ENCODE results near the gene SNCAIP. TPM values are rescaled to one million over a fixed set of nuclear protein-coding genes. Genes with fewer than 3 reads are reported as not detected.

The SNCAIP gene
- total RNA-seq (2022), result 1.0 and 1.2 TPM in 2 replicates
- Bru-seq, nascent RNA, result percentile 34 among the genes with signal in this experiment
- BruChase-seq, experiment 1, labeled RNA remaining after a 2-hour chase, result percentile 30 among the genes with signal in this experiment
- BruChase-seq, experiment 2, labeled RNA remaining after a 6-hour chase, result percentile 26 among the genes with signal in this experiment
- long read RNA-seq, result 0 reads

- POLR2A ChIA-PET, result no interaction called here
- H3K36me3 ChIP-seq (ENCODE audit: control insufficient read depth, insufficient read depth, low read length), result no peaks in the 10 kb centered on the region
- H3K9me3 ChIP-seq, result no peaks in the 10 kb centered on the region
- Mint-ChIP-seq H3K4me3 (ENCODE audit: unreplicated experiment) (peak within 1 kb of the TSS; percentile 75), H3K9me3 (ENCODE audit: unreplicated experiment) (no peaks in the 10 kb centered on the region), H3K36me3 (ENCODE audit: insufficient read depth, unreplicated experiment) (no peaks in the 10 kb centered on the region), H3K27ac (ENCODE audit: unreplicated experiment) (no peak within 1 kb of the TSS), H3K4me1 (ENCODE audit: low read depth, unreplicated experiment) (peaks cover 9% of the 10 kb centered on the region), H3K27me3 (ENCODE audit: insufficient read depth, unreplicated experiment) (peaks cover 6% of the 10 kb centered on the region)
- intact Hi-C loops (cut with micrococcal nuclease; ENCODE audit: unreplicated experiment), result loop anchor here (2.0 to 10.0 kb wide), 5 partner anchors 21 to 350 kb away; partner anchors contain the start of gene SRFBP1
- H3K4me3 ChIP-seq (ENCODE audit: low read depth, low read length), result peak within 1 kb of the TSS; percentile 43
- no TSS peak for BruUV-seq (replicated peaks)
- peak; percentile 56 to 63 for DNase-seq
- no peaks in the 10 kb centered on the region for H3K4me1 ChIP-seq
- CTCF ChIA-PET, result no interaction called here
- H3K27me3 ChIP-seq (replicated peaks; ENCODE audit: control insufficient read depth, insufficient read depth, low read length), result no peaks in the 10 kb centered on the region
- TF ChIP-seq, protein P1, sequence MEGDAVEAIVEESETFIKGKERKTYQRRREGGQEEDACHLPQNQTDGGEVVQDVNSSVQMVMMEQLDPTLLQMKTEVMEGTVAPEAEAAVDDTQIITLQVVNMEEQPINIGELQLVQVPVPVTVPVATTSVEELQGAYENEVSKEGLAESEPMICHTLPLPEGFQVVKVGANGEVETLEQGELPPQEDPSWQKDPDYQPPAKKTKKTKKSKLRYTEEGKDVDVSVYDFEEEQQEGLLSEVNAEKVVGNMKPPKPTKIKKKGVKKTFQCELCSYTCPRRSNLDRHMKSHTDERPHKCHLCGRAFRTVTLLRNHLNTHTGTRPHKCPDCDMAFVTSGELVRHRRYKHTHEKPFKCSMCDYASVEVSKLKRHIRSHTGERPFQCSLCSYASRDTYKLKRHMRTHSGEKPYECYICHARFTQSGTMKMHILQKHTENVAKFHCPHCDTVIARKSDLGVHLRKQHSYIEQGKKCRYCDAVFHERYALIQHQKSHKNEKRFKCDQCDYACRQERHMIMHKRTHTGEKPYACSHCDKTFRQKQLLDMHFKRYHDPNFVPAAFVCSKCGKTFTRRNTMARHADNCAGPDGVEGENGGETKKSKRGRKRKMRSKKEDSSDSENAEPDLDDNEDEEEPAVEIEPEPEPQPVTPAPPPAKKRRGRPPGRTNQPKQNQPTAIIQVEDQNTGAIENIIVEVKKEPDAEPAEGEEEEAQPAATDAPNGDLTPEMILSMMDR (IDR thresholded peaks at IDR 0.05; ENCODE audit: insufficient read depth in 1 of 2, low read depth in 1 of 2, low read length in 1 of 2, severe bottlenecking in 1 of 2, unreplicated experiment in 1 of 2), result no peak
Measured at GRCh38 chr5:122311961-122312590, at the start of gene SNCAIP. Gene SNCAIP (plus strand): TSS chr5:122312237. CDS start chr5:122391135, 78,898 bp downstream.

DNA sequence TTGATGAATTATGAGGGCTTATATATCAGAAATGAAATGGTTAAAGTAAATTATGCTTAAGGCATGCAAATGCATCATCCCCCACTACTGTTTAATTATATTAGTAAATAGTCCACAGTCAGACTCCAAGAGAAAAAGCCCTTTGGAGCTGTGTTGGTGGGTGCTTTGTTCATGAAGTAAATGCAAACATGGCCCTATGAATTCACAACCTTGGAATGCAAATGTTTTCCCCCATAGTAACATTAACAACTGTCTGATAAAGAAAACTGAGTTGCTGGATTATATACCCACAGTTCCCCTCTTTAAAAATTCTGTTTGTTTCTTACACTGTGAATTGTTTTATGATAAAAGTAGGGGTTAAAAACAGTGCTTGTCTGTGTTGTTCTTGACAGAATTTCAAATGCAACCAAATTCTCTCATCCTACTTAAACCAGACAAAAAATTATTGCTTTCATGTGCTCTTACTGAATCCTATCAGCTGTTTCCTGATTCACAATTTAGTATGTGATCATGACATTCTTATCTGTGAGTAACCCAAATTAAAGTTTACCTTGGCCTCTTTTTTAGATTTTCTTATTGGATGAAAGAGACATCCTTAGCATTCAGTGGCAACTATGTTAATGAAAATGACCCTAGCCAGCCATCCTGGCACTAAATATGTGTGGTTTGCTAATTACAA is 48.5 kb upstream of the SNCAIP start:
- ChIA-PET POLR2A (no interaction called here), CTCF (no interaction called here)

DNA sequence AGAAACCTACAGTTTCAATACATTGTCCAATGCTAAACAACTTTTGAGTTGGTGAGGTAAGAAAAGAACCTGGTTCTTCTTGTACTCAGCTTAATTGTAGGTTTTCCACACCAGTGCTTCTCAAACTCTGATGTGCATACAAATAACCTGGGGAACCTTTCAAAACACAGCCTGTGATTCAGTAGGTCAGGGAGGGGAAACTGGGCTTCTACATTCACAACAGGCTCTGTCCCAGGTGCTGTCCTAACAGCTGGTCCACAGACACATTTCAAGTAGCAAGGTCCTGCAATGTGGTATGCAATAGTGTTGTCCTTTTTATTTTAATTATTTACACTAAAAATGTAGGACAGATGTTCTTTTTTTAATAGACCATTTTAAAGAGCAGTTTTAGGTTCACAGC is 47.4 kb upstream of the SNCAIP start:
- H3K36me3 Mint-ChIP-seq (ENCODE audit: insufficient read depth, unreplicated experiment), result no peaks in the 10 kb centered on the region
- ChIA-PET POLR2A (no interaction called here), CTCF (no interaction called here)
- TF ChIP-seq, protein P1 (IDR thresholded peaks at IDR 0.05; ENCODE audit: insufficient read depth in 1 of 2, low read depth in 1 of 2, low read length in 1 of 2, severe bottlenecking in 1 of 2, unreplicated experiment in 1 of 2), result no peak
- H3K9me3 Mint-ChIP-seq (ENCODE audit: unreplicated experiment), result peaks cover 10% of the 10 kb centered on the region
- H3K9me3 ChIP-seq, result no peaks in the 10 kb centered on the region
- no peaks in the 10 kb centered on the region for H3K36me3 ChIP-seq (ENCODE audit: control insufficient read depth, insufficient read depth, low read length)
- no TSS peak for BruUV-seq (replicated peaks)
- H3K4me3 ChIP-seq (ENCODE audit: low read depth, low read length), result no peak overlapping the region
- no peaks in the 10 kb centered on the region for H3K27me3 Mint-ChIP-seq (ENCODE audit: insufficient read depth, unreplicated experiment)
- H3K4me3 Mint-ChIP-seq (ENCODE audit: unreplicated experiment), result no peak overlapping the region
- H3K27ac Mint-ChIP-seq (ENCODE audit: unreplicated experiment), result no peak overlapping the region
- H3K4me1 ChIP-seq, result no peaks in the 10 kb centered on the region
- H3K4me1 Mint-ChIP-seq (ENCODE audit: low read depth, unreplicated experiment), result peaks cover 14% of the 10 kb centered on the region
- H3K27me3 ChIP-seq (replicated peaks; ENCODE audit: control insufficient read depth, insufficient read depth, low read length), result no peaks in the 10 kb centered on the region
- no peak for DNase-seq
- intact Hi-C loops (cut with micrococcal nuclease; ENCODE audit: unreplicated experiment), result no loop called here

More for the DNA sequence above, 48.5 kb upstream of the SNCAIP start:
- no peaks in the 10 kb centered on the region for H3K4me1 ChIP-seq
- Mint-ChIP-seq H3K36me3 (ENCODE audit: insufficient read depth, unreplicated experiment) (no peaks in the 10 kb centered on the region), H3K27me3 (ENCODE audit: insufficient read depth, unreplicated experiment) (no peaks in the 10 kb centered on the region), H3K27ac (ENCODE audit: unreplicated experiment) (no peak overlapping the region), H3K4me1 (ENCODE audit: low read depth, unreplicated experiment) (peaks cover 14% of the 10 kb centered on the region), H3K4me3 (ENCODE audit: unreplicated experiment) (no peak overlapping the region), H3K9me3 (ENCODE audit: unreplicated experiment) (peaks cover 10% of the 10 kb centered on the region)
- no peak overlapping the region for H3K4me3 ChIP-seq (ENCODE audit: low read depth, low read length)
- BruUV-seq (replicated peaks), result no TSS peak
- H3K36me3 ChIP-seq (ENCODE audit: control insufficient read depth, insufficient read depth, low read length), result no peaks in the 10 kb centered on the region
- intact Hi-C loops (cut with micrococcal nuclease; ENCODE audit: unreplicated experiment), result no loop called here
- no peaks in the 10 kb centered on the region for H3K9me3 ChIP-seq
- no peak for DNase-seq
- TF ChIP-seq, protein P1 (IDR thresholded peaks at IDR 0.05; ENCODE audit: insufficient read depth in 1 of 2, low read depth in 1 of 2, low read length in 1 of 2, severe bottlenecking in 1 of 2, unreplicated experiment in 1 of 2), result no peak
- no peaks in the 10 kb centered on the region for H3K27me3 ChIP-seq (replicated peaks; ENCODE audit: control insufficient read depth, insufficient read depth, low read length)

Data from Caco-2 (cell line).